HCEC 1CT (cell line): Measurements from ENCODE around the gene COG1.
A peak's percentile ranks its signal among the peaks of the same experiment; 100 is the strongest.
"Not testable (repeated sequence)": the region's sequence is repeated elsewhere in the genome, so short reads cannot be mapped to it uniquely, and the experiment has no call there.

Experiments used
- DNase-seq: peaks from one replicate; pipeline ENCODE4 v3.0.0-alpha.2; 2017

COG1 gene

DNA sequence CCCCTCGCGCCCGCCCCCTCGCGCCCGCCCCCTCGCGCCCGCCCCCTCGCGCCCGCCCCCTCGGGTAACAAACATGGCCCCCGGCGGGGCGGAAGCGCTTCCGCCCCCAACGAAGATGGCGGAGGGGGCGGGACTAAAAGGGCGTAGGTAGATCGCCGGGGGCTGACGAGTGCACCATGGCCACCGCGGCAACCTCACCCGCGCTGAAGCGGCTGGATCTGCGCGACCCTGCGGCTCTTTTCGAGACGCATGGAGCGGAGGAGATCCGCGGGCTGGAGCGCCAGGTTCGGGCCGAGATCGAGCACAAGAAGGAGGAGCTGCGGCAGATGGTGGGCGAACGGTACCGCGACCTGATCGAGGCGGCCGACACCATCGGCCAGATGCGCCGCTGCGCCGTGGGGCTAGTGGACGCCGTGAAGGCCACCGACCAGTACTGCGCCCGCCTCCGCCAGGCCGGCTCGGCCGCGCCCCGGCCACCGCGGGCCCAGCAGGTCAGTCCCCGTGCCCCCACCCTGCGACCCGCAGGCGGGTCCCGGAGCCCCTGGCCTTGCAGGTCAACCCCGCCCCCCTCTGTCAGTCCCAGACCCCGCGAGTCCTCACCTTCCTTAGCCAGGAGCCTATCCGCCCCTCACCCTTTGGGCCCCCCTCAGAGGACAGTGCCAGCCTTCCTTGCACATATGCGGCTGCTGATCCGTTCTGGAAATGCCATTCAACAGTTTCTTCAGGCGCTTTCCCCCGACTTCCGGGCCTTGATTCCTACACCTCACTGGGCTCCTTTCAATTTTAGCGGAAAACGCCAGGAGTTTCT is at the start of gene COG1:
TSS of gene COG1 (plus strand) at position 162 of the 808 bp plus-strand sequence. CDS start at position 177, 15 bp downstream.
- peak; percentile 83 for DNase-seq

DNA sequence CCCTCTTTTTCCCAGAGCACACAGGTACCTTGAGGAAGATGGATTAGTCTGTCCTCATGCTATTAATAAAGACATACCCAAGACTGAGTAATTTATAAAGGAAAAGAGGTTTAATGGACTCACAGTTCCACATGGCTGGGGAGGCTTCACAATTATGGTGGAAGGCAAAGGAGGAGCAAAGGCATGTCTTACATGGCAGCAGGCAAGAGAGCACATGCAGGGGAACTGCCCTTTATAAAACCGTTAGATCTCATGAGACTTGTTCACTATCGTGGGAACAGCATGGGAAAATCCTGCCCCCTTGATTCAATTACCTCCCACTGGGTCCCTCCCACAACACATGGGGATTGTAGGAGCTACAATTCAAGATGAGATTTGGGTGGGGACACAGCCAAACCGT is 48.6 kb upstream of the COG1 start:
- not testable (repeated sequence) for DNase-seq

GRCh38 chr17:73145641-73146040 is 47.2 kb upstream of the COG1 start:
- DNase-seq, result no peak

GRCh38 chr17:73147791-73148190 is 45.1 kb upstream of the COG1 start:
- DNase-seq, result not testable (repeated sequence)

GRCh38 chr17:73148540-73149334 is 44.1 kb upstream of the COG1 start:
- no peak for DNase-seq

GRCh38 chr17:73150622-73151300 is 42.1 kb upstream of the COG1 start:
- DNase-seq, result not testable (repeated sequence)

DNA sequence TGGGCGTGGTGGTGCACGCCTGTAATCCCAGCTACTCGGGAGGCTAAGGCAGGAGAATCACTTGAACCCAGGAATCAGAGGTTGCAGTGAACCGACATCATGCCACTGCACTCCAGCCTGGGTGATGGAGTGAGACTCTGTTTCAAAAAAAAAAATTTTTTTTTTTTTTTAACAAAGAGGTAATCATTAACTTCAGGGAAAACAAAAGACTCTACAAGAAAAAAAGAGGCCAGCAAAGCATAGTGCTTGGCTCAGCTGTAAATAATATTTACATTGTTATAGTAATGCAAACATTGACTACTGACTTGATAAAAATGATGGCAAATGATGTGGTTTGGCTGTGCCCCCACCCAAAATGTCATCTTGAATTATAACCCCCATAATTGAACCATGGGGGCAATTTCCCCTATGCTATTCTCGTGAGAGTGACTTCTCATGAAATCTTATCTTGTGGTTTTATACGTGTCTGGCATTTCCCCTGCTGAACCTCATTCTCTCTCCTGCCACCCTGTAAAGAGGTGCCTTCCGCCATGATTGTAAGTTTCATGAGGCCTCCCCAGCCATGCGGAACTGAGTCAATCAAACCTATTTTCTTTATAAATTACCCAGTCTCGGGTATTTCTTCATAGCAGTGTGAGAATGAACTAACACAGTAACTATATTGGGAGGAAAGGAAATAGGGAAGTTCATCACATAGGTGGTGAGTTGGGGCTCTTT is 40.8 kb upstream of the COG1 start:
- DNase-seq, result no peak

- DNase-seq, result no peak
Observed at GRCh38 chr17:73155410-73156165, 37.3 kb upstream of the COG1 start.

GRCh38 chr17:73156166-73156840 is 36.6 kb upstream of the COG1 start:
- DNase-seq, result peak; percentile 73

DNA sequence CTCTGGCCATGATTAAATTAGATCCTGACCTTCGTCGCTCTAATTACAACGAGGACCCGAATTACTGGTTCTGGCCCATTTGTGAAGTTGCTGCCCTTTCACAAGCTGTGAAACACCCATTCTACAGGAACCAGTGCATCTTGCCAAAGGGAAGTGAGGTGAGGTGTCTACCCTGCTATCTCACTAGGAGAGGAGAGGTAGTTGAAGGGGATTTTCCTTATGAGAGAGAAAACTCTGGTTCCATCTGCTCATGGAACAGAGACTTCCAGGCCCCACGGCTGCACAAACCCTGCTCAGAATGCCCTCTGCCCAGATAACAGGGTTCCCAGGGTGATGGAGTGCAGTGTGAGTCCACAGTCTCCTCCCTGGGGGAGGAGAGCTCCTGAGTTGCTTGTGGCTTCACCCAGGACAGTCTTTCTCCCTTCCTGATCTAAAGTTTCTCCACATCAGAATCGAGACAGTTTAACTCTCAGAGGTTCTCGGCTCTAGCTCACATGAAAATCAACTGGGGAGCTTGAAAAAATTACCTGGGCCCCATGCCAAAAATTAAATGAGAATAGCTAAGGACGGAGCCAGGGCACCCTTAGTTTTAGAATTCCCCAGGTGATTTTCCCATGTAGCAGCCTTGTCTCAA is 35.9 kb upstream of the COG1 start:
- DNase-seq, result no peak

DNA sequence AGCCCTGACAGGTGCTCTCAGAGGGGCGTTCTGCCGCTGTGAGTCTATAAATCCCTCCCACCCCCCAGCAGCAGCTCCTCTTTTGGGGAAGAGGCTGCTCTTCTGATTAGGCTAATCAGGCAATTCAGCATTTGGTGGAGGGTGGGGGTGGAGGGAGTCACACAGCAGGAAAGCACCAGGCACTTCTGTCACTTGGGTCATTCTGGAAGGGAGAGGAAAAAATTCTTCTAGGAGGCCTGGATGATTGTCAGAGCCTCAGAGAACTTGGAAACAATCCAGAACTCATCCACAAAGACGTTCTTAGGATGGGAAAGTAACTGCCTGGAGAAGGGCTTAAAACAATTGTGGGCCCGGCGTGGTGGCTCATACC is 35.3 kb upstream of the COG1 start:
- no peak for DNase-seq

GRCh38 chr17:73158133-73158532 is 34.7 kb upstream of the COG1 start:
- DNase-seq, result no peak

- no peak for DNase-seq
Observed at GRCh38 chr17:73160980-73161630, 31.8 kb upstream of the COG1 start.

DNA sequence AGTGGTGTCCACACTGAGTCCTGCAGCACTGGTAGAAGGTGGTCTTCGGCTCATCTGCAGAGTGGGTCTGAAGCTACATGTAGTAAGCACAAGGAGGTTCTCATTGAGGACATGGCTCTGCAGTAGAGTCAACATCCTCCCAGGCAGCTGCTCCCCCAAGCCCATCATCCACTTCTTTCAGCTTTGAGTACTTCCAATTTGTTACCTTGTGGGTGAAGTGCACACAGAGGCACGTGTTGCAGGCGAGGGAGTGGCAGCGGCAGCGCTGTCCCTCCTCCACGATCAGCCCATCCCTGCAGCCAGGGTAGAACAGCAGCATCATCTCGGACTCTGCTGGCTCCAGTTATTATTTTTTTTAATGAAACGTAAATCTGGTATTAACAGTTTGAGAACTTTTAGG is 29.8 kb upstream of the COG1 start:
- no peak for DNase-seq

DNA sequence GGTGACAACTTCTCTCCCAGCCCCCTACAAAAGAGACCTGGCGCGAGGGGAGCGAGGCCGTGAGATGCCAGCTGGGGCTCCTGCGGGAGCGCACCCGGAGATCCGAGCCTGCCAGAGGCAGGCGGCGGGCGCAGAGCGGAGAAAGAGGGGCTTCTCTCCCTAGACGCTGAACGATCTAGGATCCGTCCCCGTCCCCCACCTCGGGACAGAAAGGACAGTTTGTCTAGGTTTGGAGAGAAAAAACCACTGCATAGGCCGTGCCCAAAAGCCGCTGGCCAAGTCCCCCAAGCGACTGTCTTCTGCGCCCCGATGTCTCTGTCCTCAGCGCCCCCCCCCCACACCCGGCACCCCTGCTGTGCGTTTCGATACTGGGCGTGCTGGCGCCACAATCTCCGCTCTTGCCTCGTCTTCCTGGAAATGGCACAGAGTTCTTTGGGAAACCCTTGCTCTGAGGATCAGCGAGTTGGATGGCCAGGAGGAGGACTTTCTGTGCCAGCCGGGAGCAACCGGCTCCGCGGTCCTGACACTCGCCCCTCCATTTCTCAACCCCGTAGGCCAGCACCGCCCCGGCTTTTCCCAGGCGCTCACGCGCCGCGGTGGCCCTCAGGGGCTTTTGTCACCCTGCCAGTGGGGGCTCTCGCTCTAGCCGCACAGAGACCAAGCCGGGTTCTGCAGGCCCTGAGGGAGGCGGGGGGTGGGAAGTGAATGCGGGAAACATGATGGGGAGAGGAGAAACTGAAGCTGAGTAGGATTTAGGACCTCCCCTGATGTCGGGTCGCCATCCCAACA is 27.0 kb upstream of the COG1 start:
- no peak for DNase-seq

DNA sequence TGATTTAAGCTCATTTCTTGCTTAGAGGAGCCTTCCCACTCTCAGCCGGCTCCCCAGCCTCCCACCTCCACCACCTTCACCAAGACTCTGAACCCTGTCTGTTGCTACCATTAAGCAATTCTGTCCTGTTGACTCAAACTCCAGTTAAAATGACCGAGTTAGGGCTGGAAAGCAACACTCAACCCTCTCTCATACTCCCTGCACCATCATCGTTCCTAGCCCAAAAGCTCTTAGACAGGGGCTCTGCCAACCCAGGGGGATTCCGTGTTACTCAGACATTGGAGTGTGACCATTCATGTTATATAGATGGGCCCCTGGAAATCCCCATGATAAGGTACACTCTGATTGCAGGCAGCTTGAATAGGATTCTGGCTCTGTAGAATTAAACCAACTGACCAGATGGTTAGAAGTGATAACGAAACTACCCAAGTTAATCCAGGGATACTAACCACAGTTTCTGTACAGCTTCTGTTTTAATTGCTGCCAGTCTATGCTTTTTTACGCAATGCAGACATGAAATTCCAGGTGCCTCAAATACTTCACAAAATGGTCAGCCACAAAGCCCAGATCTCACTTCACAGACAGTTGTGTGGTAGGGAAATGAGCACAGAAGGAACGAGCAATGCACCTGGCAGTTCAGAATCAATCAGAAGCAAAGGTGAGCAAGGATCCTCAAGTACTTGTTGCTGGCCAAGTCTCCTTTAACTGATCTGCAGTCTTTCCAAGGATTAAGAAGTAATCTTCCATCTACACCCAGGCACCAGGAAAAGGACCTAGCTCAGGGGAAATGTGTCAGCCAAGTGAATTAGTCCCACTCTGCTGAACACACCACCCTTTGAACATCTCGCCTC is 25.9 kb upstream of the COG1 start:
- DNase-seq, result no peak

GRCh38 chr17:73168667-73169066 is 24.2 kb upstream of the COG1 start:
- no peak for DNase-seq

- DNase-seq, result no peak
Observed at GRCh38 chr17:73170324-73170723, 22.5 kb upstream of the COG1 start.

DNA sequence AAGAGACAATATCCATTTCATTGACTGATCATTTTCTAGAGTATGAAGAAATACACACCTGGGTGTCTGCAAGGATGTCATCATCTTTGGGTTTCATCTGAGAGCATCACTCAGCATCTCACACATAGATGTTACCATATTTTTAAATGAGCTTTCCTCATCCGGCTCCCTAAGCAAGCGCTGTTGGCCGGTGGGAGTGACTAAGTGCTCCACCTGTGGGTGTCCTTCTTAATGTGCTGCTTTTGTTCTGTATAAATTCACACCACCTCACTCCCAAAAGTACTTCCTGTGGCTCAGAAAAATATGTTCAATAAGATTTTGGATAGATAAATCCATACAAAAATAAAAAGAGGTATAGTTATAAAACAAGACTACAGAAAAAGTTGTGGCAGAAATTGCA is 20.6 kb upstream of the COG1 start:
- no peak for DNase-seq
